DMS153 (cell line): ENCODE data around the gene ACSM3.
"Not testable (repeated sequence)": the region's sequence is repeated elsewhere in the genome, so short reads cannot be mapped to it uniquely, and the experiment has no call there.

Source experiments
- DNase-seq: peaks from one replicate; lab custom pipeline; 2025; lab: John Stamatoyannopoulos, UW

Gene ACSM3, protein sequence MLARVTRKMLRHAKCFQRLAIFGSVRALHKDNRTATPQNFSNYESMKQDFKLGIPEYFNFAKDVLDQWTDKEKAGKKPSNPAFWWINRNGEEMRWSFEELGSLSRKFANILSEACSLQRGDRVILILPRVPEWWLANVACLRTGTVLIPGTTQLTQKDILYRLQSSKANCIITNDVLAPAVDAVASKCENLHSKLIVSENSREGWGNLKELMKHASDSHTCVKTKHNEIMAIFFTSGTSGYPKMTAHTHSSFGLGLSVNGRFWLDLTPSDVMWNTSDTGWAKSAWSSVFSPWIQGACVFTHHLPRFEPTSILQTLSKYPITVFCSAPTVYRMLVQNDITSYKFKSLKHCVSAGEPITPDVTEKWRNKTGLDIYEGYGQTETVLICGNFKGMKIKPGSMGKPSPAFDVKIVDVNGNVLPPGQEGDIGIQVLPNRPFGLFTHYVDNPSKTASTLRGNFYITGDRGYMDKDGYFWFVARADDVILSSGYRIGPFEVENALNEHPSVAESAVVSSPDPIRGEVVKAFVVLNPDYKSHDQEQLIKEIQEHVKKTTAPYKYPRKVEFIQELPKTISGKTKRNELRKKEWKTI

GRCh38 chr16:20763461-20764232 is at the start of gene ACSM3:
ACSM3 (plus strand) TSS chr16:20764014; CDS start chr16:20770035, 6,021 bp downstream.
- DNase-seq = no peak

DNA sequence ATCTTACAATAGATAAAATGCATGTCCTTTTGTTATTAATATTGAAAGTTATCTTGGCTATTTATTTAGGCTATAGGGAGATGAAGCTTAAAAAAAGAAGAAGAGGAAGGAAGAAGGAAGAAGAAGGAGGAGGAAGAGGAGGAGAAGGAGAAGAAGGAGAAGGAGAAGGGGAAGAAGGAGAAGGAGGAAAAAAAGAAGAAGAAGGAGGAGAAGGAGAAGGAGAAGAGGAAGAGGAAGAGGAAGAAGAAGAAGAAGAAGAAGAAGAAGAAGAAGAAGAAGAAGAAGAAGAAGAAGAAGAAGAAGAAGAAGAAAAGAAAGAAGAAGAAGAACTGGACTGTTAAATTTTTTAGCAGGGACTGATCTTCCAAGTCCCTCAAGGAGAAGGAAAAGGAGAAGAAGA is 46.1 kb upstream of the ACSM3 start:
- DNase-seq = not testable (repeated sequence)

DNA sequence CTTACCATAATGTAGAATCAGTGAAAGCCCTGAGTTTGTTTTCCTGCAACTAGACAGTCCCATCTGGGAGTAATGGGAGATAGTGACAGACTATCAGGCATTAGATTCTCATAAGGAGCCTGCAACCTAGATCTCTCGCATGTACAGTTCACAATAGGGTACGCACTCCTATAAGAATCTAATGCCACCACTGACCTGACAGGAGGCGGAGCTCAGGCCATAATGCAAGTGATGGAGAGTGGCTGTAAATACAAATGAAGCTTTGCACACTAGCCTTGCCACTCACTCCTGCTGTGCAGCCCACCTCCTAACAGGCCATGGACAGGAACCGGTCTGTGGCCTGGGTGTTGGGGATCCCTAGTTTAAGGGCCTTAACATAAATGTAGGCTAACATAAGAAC is 43.6 kb upstream of the ACSM3 start:
- DNase-seq = no peak

- DNase-seq = no peak
Measured at GRCh38 chr16:20726661-20727060, 37.2 kb upstream of the ACSM3 start.

- DNase-seq = no peak
Measured at GRCh38 chr16:20727181-20727580, 36.6 kb upstream of the ACSM3 start.

GRCh38 chr16:20729141-20729540 is 34.7 kb upstream of the ACSM3 start:
- no peak for DNase-seq

- no peak for DNase-seq
Measured at GRCh38 chr16:20734056-20734455, 29.8 kb upstream of the ACSM3 start.

DNA sequence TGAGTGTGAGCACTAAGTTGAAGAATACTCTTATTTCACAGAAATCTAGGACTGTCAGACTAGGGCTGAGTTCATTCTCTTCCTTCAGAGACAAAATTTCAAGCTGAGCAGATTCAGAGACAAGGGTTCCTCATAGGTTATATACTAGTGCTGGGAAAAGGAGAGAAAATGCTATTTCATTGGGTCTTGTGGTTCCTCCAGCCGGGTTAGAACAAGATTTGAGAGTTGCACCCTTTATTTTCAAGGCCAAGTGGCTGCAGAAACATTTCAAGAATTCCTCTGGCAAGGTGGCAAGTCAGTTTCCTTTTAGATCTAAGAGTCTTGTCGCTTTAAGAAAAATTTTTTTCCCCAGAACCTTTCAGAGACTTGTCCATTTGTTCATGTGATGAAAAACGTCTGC is 29.0 kb upstream of the ACSM3 start:
- DNase-seq = no peak

GRCh38 chr16:20735490-20735889 is 28.3 kb upstream of the ACSM3 start:
- no peak for DNase-seq

DNA sequence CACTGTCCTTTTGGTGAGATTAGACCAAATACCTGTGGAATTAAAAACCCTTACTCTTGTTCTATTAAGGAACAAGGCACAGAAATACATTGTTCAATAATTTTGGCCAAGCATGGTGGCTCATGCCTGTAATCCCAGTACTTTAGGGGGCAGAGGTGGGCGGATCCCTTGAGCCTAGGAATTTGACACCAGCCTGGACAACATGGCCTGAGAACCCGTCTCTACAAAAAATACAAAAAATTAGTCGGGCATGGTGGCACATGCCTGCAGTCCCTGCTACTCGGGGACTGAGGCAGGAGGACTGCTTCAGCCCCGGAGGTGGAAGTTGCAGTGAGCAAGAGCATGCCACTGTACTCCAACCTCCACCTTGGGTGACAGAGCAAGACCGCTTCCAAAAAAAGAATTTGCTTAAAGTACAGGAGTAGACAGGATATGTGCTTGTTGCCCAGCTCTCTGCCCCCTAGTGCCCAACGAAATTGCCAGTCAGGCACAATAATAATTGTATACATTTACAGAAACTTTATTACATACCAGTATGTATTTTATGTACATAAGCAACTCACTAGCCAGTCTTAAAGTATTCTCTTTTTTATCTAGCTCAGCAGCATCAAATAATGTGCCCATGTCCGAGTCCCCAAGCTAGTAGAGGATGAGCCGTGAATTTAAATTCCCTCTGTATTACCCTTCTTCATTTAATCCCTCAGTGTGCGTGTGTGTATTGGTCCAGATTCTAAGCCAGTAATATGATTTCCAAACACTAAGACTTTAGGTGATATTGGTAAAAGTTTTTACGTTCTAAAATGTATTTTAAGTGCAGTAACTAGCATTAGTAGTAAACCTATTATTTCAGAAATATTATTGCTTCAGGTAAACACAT is 23.6 kb upstream of the ACSM3 start:
- DNase-seq = no peak

DNA sequence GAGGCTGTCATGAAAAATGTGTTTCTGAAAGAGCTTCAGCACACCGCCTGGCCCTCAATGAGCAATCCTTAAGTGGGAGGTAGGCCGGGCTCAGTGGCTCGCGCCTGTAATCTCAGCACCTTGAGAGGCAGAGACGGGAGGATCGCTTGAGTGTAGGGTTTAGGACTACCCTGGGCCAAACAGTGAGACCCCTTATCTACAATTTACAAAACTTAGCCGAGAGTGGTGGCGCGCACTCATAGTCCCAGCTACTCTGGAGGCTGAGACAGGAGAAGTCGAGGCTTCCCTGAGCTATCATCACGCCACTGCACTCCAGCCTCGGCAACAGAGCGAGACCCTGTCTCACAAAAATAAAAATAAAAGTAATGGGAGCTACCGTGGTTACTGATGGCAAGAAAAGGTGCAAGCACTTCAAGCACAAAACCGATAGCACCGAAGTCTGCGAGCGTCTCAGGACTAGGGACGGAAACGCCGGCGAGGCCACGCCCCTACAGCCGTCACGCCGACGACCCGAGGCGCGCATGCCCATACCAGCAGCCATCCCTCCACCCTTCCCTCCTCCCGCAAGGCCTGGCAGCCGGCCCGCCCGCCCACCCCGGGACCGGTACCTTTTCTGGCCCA is 22.8 kb upstream of the ACSM3 start:
- peak; percentile 28 for DNase-seq

GRCh38 chr16:20741554-20742285 is 22.1 kb upstream of the ACSM3 start, which contains the start of gene THUMPD1:
THUMPD1 (minus strand) TSS chr16:20741818; CDS start chr16:20741739, 79 bp downstream.
- peak; percentile 91 for DNase-seq

GRCh38 chr16:20743591-20743990 is 20.2 kb upstream of the ACSM3 start:
- DNase-seq = no peak

- DNase-seq = no peak
Measured at GRCh38 chr16:20744922-20745440, 18.8 kb upstream of the ACSM3 start.

- DNase-seq = no peak
Measured at GRCh38 chr16:20746461-20746860, 17.4 kb upstream of the ACSM3 start.

GRCh38 chr16:20747030-20747816 is 16.6 kb upstream of the ACSM3 start:
- no peak for DNase-seq

GRCh38 chr16:20749474-20749873 is 14.3 kb upstream of the ACSM3 start:
- DNase-seq = no peak

- DNase-seq = no peak
Measured at GRCh38 chr16:20750558-20750957, 13.3 kb upstream of the ACSM3 start.

- DNase-seq = no peak
Measured at GRCh38 chr16:20753727-20754126, 10.1 kb upstream of the ACSM3 start.

- DNase-seq = no peak
Measured at GRCh38 chr16:20755238-20755637, 8.6 kb upstream of the ACSM3 start.
